NCI-H748 treated with DMSO at 0.1 percent for 48 hours (cell line): ENCODE results near the gene DCTN3.

Source experiments
- DNase-seq: peaks from one replicate; lab custom pipeline; 2025; lab: John Stamatoyannopoulos, UW

Gene DCTN3

GRCh38 chr9:34590381-34591247 is 29.7 kb downstream of the DCTN3 start:
- no peak for DNase-seq

- DNase-seq = peak; percentile 21
These were observed 30.5 kb downstream of the DCTN3 start, which contains the start of gene CNTFR for GRCh38 chr9:34589636-34590380. CNTFR (minus strand) TSS chr9:34589724; CDS start chr9:34568981, 20,743 bp downstream.

GRCh38 chr9:34588671-34589635 is 31.3 kb downstream of the DCTN3 start:
- DNase-seq = no peak

GRCh38 chr9:34587271-34587670 is 33.0 kb downstream of the DCTN3 start:
- no peak for DNase-seq

- DNase-seq = no peak
These were observed 34.2 kb downstream of the DCTN3 start for GRCh38 chr9:34585946-34586669.

GRCh38 chr9:34584970-34585369 is 35.3 kb downstream of the DCTN3 start:
- no peak for DNase-seq

- DNase-seq = no peak
These were observed 37.5 kb downstream of the DCTN3 start for GRCh38 chr9:34582787-34583186.

- DNase-seq = no peak
These were observed 39.0 kb downstream of the DCTN3 start for GRCh38 chr9:34581318-34581717.

GRCh38 chr9:34580358-34580757 is 39.9 kb downstream of the DCTN3 start:
- DNase-seq = no peak

- no peak for DNase-seq
These were observed 40.5 kb downstream of the DCTN3 start for GRCh38 chr9:34579808-34580163.

GRCh38 chr9:34579104-34579807 is 41.0 kb downstream of the DCTN3 start:
- DNase-seq = no peak

- DNase-seq = peak; percentile 32
These were observed 41.8 kb downstream of the DCTN3 start for GRCh38 chr9:34578241-34579103.

- no peak for DNase-seq
These were observed 42.7 kb downstream of the DCTN3 start for GRCh38 chr9:34577400-34578240.

- no peak for DNase-seq
These were observed 43.5 kb downstream of the DCTN3 start for GRCh38 chr9:34576597-34577399.

- no peak for DNase-seq
These were observed 44.3 kb downstream of the DCTN3 start for GRCh38 chr9:34575862-34576596.

GRCh38 chr9:34575241-34575640 is 45.1 kb downstream of the DCTN3 start:
- DNase-seq = no peak

- no peak for DNase-seq
These were observed 45.7 kb downstream of the DCTN3 start for GRCh38 chr9:34574571-34574970.
